Testis (tissue), 3 donors: ENCODE measurements around the gene KIF2A. TPM values are rescaled to one million over a fixed set of nuclear protein-coding genes. Genes with fewer than 3 reads are reported as not detected.

Experiments
- DNase-seq: peaks from one replicate; pipeline ENCODE4 v3.0.0-alpha.2; 2019
- H3K27ac ChIP-seq, 2 donors: fragments of 200-600 bp; sonication (generic); one replicate each; pipeline ENCODE4 v1.5.1; 2019
- H3K27me3 ChIP-seq: fragments of 200-600 bp; sonication (generic); one replicate; pipeline ENCODE4 v1.5.1; 2019
- H3K36me3 ChIP-seq: fragments of 200-600 bp; sonication (generic); one replicate; pipeline ENCODE4 v1.5.1; 2017; ENCODE audit warnings: low read depth; ENCODE audit errors: missing control alignments
- H3K4me1 ChIP-seq: fragments of 200-600 bp; sonication (generic); one replicate; pipeline ENCODE4 v1.5.1; 2019
- H3K4me3 ChIP-seq, 2 donors: fragments of 200-600 bp; sonication (generic); one replicate each; pipeline ENCODE4 v1.5.1; 2017 to 2019
- H3K9me3 ChIP-seq: fragments of 200-600 bp; sonication (generic); one replicate; pipeline ENCODE4 v1.5.1; 2017
- CTCF ChIP-seq, 3 experiments: fragments of 450-650 bp in 2 of 3; fragments of 200-600 bp in 1 of 3; sonication (generic) in 1 of 3; IDR thresholded peaks; one replicate each; pipeline ENCODE4 v1.5.1; 2016 to 2019; ENCODE audit warnings: antibody characterized with exemption in 3 of 3, mild to moderate bottlenecking in 2 of 3, moderate library complexity in 1 of 3
- POLR2A ChIP-seq: fragments of 450-650 bp; IDR thresholded peaks from one replicate; pipeline ENCODE4 v1.6.1; 2017; ENCODE audit warnings: antibody characterized with exemption, mild to moderate bottlenecking, moderate library complexity
- WGBS, 2 donors: methylation state at CpG; one replicate each; pipeline ENCODE4 v1.1.5; 2018; 5-methylcytosine and 5-hydroxymethylcytosine counted together
- intact Hi-C: fragments of 100-400 bp; cut with DNase I; formaldehyde crosslinking; loops from one replicate; pipeline ENCODE4 v1.15.1; 2023; ENCODE audit warnings: low total_unique reads
- polyA plus RNA-seq: library from polyadenylated mRNA; stranded (reverse); fragments of 350-450 nt; fragmentation: Illumina TruSeq; extraction: RNeasy Lipid Tissue Mini Kit (QIAGEN cat#74804); gene quantifications from one replicate; pipeline ENCODE4 v1.2.3, GENCODE V29; 2014; ENCODE audit warnings: low read depth, low replicate concordance; ENCODE audit not compliant: insufficient read depth
- total RNA-seq, 2 donors: library from RNA; depleted of rRNA; stranded (reverse); fragments of >200 nt; gene quantifications; one replicate each; pipeline ENCODE4 v1.2.3, GENCODE V29; 2016

The KIF2A gene
- total and polyA plus RNA-seq, 3 donors from 2014 or later = 80.0 to 91.5 (median 86.5) TPM

GRCh38 chr5:62312036-62312435 lies 6.0 kb downstream of the KIF2A start:
- Histone ChIP-seq H3K27ac (no peak overlapping the region), H3K27me3 (no peaks in the 10 kb centered on the region), H3K4me3 (no peak overlapping the region), H3K4me1 (peaks cover 5% of the 10 kb centered on the region), H3K9me3 (no peaks in the 10 kb centered on the region), H3K36me3 (no peaks in the 10 kb centered on the region)
- no peak for DNase-seq
- intact Hi-C loops = no loop called here
- TF ChIP-seq POLR2A (no peak), CTCF (IDR thresholded peaks at IDR 0.05) (no peak)
- 76 to 83% methylated on average over 1 of the region's 1 CpG for WGBS, 2 donors

- intact Hi-C loops = no loop called here
- DNase-seq = no peak
- no peak overlapping the region for H3K4me3 ChIP-seq
- TF ChIP-seq POLR2A = no peak
- TF ChIP-seq CTCF (IDR thresholded peaks at IDR 0.05) = no peak
- no peaks in the 10 kb centered on the region for H3K27me3 ChIP-seq
- no peaks in the 10 kb centered on the region for H3K9me3 ChIP-seq
- H3K27ac ChIP-seq = no peak overlapping the region
- WGBS, 2 donors = 76 to 86% methylated on average over 1 of the region's 1 CpG
- H3K4me1 ChIP-seq = peaks cover 1% of the 10 kb centered on the region
- no peaks in the 10 kb centered on the region for H3K36me3 ChIP-seq
Observed at GRCh38 chr5:62312674-62313073, 6.7 kb downstream of the KIF2A start.

- no peaks in the 10 kb centered on the region for H3K36me3 ChIP-seq
- no peak overlapping the region for H3K4me3 ChIP-seq
- no peaks in the 10 kb centered on the region for H3K4me1 ChIP-seq
- DNase-seq = no peak
- H3K27ac ChIP-seq = no peak overlapping the region
- H3K9me3 ChIP-seq = no peaks in the 10 kb centered on the region
- no peak for TF ChIP-seq CTCF (IDR thresholded peaks at IDR 0.05)
- no peak for TF ChIP-seq POLR2A
- WGBS, 2 donors = 88 to 91% methylated on average over 2 of the region's 2 CpGs
- no peaks in the 10 kb centered on the region for H3K27me3 ChIP-seq
- intact Hi-C loops = no loop called here
Observed at GRCh38 chr5:62314213-62314830, 8.3 kb downstream of the KIF2A start.

- Histone ChIP-seq H3K27ac (no peak overlapping the region), H3K4me1 (no peaks in the 10 kb centered on the region), H3K36me3 (no peaks in the 10 kb centered on the region), H3K27me3 (no peaks in the 10 kb centered on the region), H3K4me3 (no peak overlapping the region), H3K9me3 (no peaks in the 10 kb centered on the region)
- TF ChIP-seq POLR2A (no peak), CTCF (IDR thresholded peaks at IDR 0.05) (no peak)
- intact Hi-C loops = no loop called here
- WGBS, 2 donors = 84 to 95% methylated on average over 2 of the region's 2 CpGs
- no peak for DNase-seq
Observed at GRCh38 chr5:62315376-62316175, 9.6 kb downstream of the KIF2A start.

GRCh38 chr5:62316176-62316502 lies 10.1 kb downstream of the KIF2A start:
- no peak overlapping the region for H3K27ac ChIP-seq
- H3K36me3 ChIP-seq = no peaks in the 10 kb centered on the region
- H3K4me1 ChIP-seq = no peaks in the 10 kb centered on the region
- TF ChIP-seq POLR2A = no peak
- TF ChIP-seq CTCF (IDR thresholded peaks at IDR 0.05) = no peak
- H3K27me3 ChIP-seq = no peaks in the 10 kb centered on the region
- no peak overlapping the region for H3K4me3 ChIP-seq
- no peak for DNase-seq
- H3K9me3 ChIP-seq = no peaks in the 10 kb centered on the region
- 24 to 31% methylated on average over 2 of the region's 2 CpGs for WGBS, 2 donors
- intact Hi-C loops = no loop called here
